SK-N-SH treated with all-trans-retinoic acid at 6 μM for 48 hours (cell line): ENCODE results near the gene LINGO1.

ENCODE experiments used
- ATAC-seq: fragments of 200-7000 bp; cut with Tn5 transposase; 3 replicates; pipeline ENCODE4 v1.9.1; 2020; ENCODE audit warnings: mild to moderate bottlenecking, moderate library complexity
- ARNTL ChIP-seq: fragments of 450-650 bp; formaldehyde crosslinking; IDR thresholded peaks from 2 replicates; pipeline ENCODE4 v1.5.0; 2020; ENCODE audit warnings: low read depth, mild to moderate bottlenecking, moderate library complexity, borderline replicate concordance
- BACH2 ChIP-seq: fragments of 250-450 bp; sonication (Bioruptor Pico); IDR thresholded peaks from 2 replicates; pipeline ENCODE4 v1.9.0; 2021; ENCODE audit warnings: mild to moderate bottlenecking, borderline replicate concordance
- CREB5 ChIP-seq: fragments of 250-450 bp; sonication (Bioruptor Pico); IDR thresholded peaks from 2 replicates; pipeline ENCODE4 v1.5.1; 2020; ENCODE audit warnings: low read depth, mild to moderate bottlenecking, moderate library complexity
- CSDC2 ChIP-seq: fragments of 250-450 bp; sonication (Bioruptor Pico); IDR thresholded peaks from 2 replicates; pipeline ENCODE4 v1.5.0; 2020; ENCODE audit warnings: mild to moderate bottlenecking, moderate library complexity
- CSRNP3 ChIP-seq: fragments of 250-450 bp; sonication (Bioruptor Pico); IDR thresholded peaks from 2 replicates; pipeline ENCODE4 v1.5.1; 2021; ENCODE audit warnings: mild to moderate bottlenecking, moderate library complexity
- ESRRG ChIP-seq: fragments of 250-450 bp; sonication (Bioruptor Pico); IDR thresholded peaks from 2 replicates; pipeline ENCODE4 v1.6.1; 2021; ENCODE audit warnings: mild to moderate bottlenecking
- GLIS3 ChIP-seq: fragments of 250-450 bp; sonication (Bioruptor Pico); IDR thresholded peaks from 2 replicates; pipeline ENCODE4 v1.5.0; 2020; ENCODE audit warnings: mild to moderate bottlenecking, moderate library complexity
- ISL1 ChIP-seq: fragments of 250-450 bp; sonication (Bioruptor Pico); IDR thresholded peaks from 2 replicates; pipeline ENCODE4 v2.1.2; 2022; ENCODE audit warnings: mild to moderate bottlenecking, moderate library complexity
- OSR1 ChIP-seq: fragments of 250-450 bp; sonication (Bioruptor Pico); IDR thresholded peaks from 2 replicates; pipeline ENCODE4 v1.8.0; 2022; ENCODE audit warnings: moderate library complexity, mild to moderate bottlenecking, inconsistent platforms
- PATZ1 ChIP-seq: fragments of 250-450 bp; sonication (Bioruptor Pico); IDR thresholded peaks from 2 replicates; pipeline ENCODE4 v1.8.0; 2020; ENCODE audit warnings: mild to moderate bottlenecking, moderate library complexity, borderline replicate concordance
- POU6F1 ChIP-seq: fragments of 250-450 bp; sonication (Bioruptor Pico); IDR thresholded peaks from 2 replicates; pipeline ENCODE4 v1.8.0; 2021; ENCODE audit warnings: low read depth, mild to moderate bottlenecking, moderate library complexity, borderline replicate concordance
- PPARA ChIP-seq: fragments of 250-450 bp; sonication (Bioruptor Pico); IDR thresholded peaks from 2 replicates; pipeline ENCODE4 v1.5.0; 2020; ENCODE audit warnings: mild to moderate bottlenecking, borderline replicate concordance
- RARB ChIP-seq: fragments of 250-450 bp; sonication (Bioruptor Pico); IDR thresholded peaks from 2 replicates; pipeline ENCODE4 v1.8.0; 2021; ENCODE audit warnings: mild to moderate bottlenecking, moderate library complexity
- TCF4 ChIP-seq: fragments of 250-450 bp; sonication (Bioruptor Pico); IDR thresholded peaks from 2 replicates; pipeline ENCODE4 v1.8.0; 2021; ENCODE audit warnings: mild to moderate bottlenecking, moderate library complexity, borderline replicate concordance
- TOX ChIP-seq: fragments of 250-450 bp; sonication (Bioruptor Pico); IDR thresholded peaks from 2 replicates; pipeline ENCODE4 v1.8.0; 2021; ENCODE audit warnings: mild to moderate bottlenecking, moderate library complexity, borderline replicate concordance
- ZC3H10 ChIP-seq: fragments of 250-450 bp; sonication (Bioruptor Pico); IDR thresholded peaks from 2 replicates; pipeline ENCODE4 v1.5.1; 2021; ENCODE audit warnings: mild to moderate bottlenecking, moderate library complexity
- ZFP3 ChIP-seq: fragments of 250-450 bp; sonication (Bioruptor Pico); IDR thresholded peaks from 2 replicates; pipeline ENCODE4 v1.5.0; 2020; ENCODE audit warnings: mild to moderate bottlenecking, moderate library complexity
- ZFP30 ChIP-seq: fragments of 450-650 bp; formaldehyde crosslinking; IDR thresholded peaks from 2 replicates; pipeline ENCODE4 v1.5.0; 2022; ENCODE audit warnings: mild to moderate bottlenecking, moderate library complexity
- ZNF565 ChIP-seq: fragments of 450-650 bp; formaldehyde crosslinking; conservative IDR thresholded peaks from 2 replicates; pipeline ENCODE4 v1.5.0; 2020; ENCODE audit warnings: low read depth, mild to moderate bottlenecking, moderate library complexity
- ZNF70 ChIP-seq: fragments of 450-650 bp; formaldehyde crosslinking; IDR thresholded peaks from 2 replicates; pipeline ENCODE4 v1.5.0; 2020; ENCODE audit warnings: mild to moderate bottlenecking, moderate library complexity

The LINGO1 gene

GRCh38 chr15:77624868-77625267, 7.8 kb downstream of the LINGO1 start:
- no peak for TF ChIP-seq ESRRG (CRISPR knock-in tag)
- ATAC-seq, result no peak

GRCh38 chr15:77623755-77624524, 8.8 kb downstream of the LINGO1 start:
- no peak for ATAC-seq
- TF ChIP-seq BACH2 (no peak), ZFP30 (CRISPR knock-in tag) (no peak), ZC3H10 (no peak), RARB (no peak), TCF4 (no peak), PPARA (CRISPR knock-in tag) (no peak), TOX (CRISPR knock-in tag) (no peak), CREB5 (CRISPR knock-in tag) (no peak), ZNF565 (CRISPR knock-in tag) (no peak), CSRNP3 (no peak), OSR1 (CRISPR knock-in tag) (no peak), ZFP3 (CRISPR knock-in tag) (no peak), ESRRG (CRISPR knock-in tag) (no peak), PATZ1 (CRISPR knock-in tag) (no peak)

- no peak for TF ChIP-seq RARB
- TF ChIP-seq ARNTL (CRISPR knock-in tag), result no peak
- TF ChIP-seq POU6F1 (CRISPR knock-in tag), result no peak
- TF ChIP-seq, all 23 proteins: peak for 0
These were observed 9.6 kb downstream of the LINGO1 start for GRCh38 chr15:77622934-77623754.

GRCh38 chr15:77622209-77622933, 10.3 kb downstream of the LINGO1 start:
- no peak; the same call in 2 of the 3 replicates for ATAC-seq

More at GRCh38 chr15:77622934-77623754, 9.6 kb downstream of the LINGO1 start:
- no peak for ATAC-seq

More at GRCh38 chr15:77622209-77622933, 10.3 kb downstream of the LINGO1 start:
- TF ChIP-seq GLIS3 (CRISPR knock-in tag), result no peak
- no peak for TF ChIP-seq PATZ1 (CRISPR knock-in tag)
- no peak for TF ChIP-seq PPARA (CRISPR knock-in tag)
- no peak for TF ChIP-seq ZC3H10
- no peak for TF ChIP-seq TCF4
- no peak for TF ChIP-seq BACH2
- no peak for TF ChIP-seq POU6F1 (CRISPR knock-in tag)
- TF ChIP-seq CREB5 (CRISPR knock-in tag), result no peak
- no peak for TF ChIP-seq CSDC2 (CRISPR knock-in tag)
- no peak for TF ChIP-seq ARNTL (CRISPR knock-in tag)
- TF ChIP-seq ZFP30 (CRISPR knock-in tag), result no peak
- TF ChIP-seq ZNF70 (CRISPR knock-in tag), result no peak
- TF ChIP-seq ISL1 (CRISPR knock-in tag), result no peak
